Activated CD4-positive, alpha-beta T cell treated with anti-CD3 and anti-CD28 coated beads, Interleukin-2, amount 10 ng/mL, durations not matched to agents 7 days and 5 days (primary cell): ENCODE data around the gene ZNF345. TPM values are rescaled to one million over a fixed set of nuclear protein-coding genes. Genes with fewer than 3 reads are reported as not detected.

Experiments
- CTCF ChIA-PET: fragments of 350-600 bp; sonication (Branson Sonifier 250); formaldehyde crosslinking; loops from one replicate; lab custom pipeline; 2021; ENCODE audit warnings: antibody characterized with exemption; lab: Charles Lee
- POLR2A ChIA-PET: fragments of 350-600 bp; sonication (Branson Sonifier 250); formaldehyde crosslinking; loops from one replicate; lab custom pipeline; 2021; ENCODE audit warnings: antibody characterized with exemption; lab: Charles Lee
- DNase-seq: peaks from one replicate; pipeline ENCODE4 v3.0.0-alpha.2; 2020
- H3K27ac Mint-ChIP-seq: one replicate; pipeline ENCODE4 v1.8.0; 2021; ENCODE audit warnings: mild to moderate bottlenecking, moderate library complexity, mixed read lengths
- H3K27me3 Mint-ChIP-seq: one replicate; pipeline ENCODE4 v1.8.0; 2021; ENCODE audit warnings: mixed read lengths
- H3K36me3 Mint-ChIP-seq: one replicate; pipeline ENCODE4 v1.8.0; 2021; ENCODE audit warnings: low read depth, mixed read lengths
- H3K4me1 Mint-ChIP-seq: one replicate; pipeline ENCODE4 v1.8.0; 2021; ENCODE audit warnings: mixed read lengths
- H3K4me3 Mint-ChIP-seq: one replicate; pipeline ENCODE4 v1.8.0; 2021; ENCODE audit warnings: mild to moderate bottlenecking, moderate library complexity, mixed read lengths
- H3K9me3 Mint-ChIP-seq: one replicate; pipeline ENCODE4 v1.8.0; 2021; ENCODE audit warnings: mixed read lengths
- total RNA-seq, 2 experiments: library from RNA; stranded (reverse); gene quantifications; one replicate each; pipeline ENCODE4 v1.2.3, GENCODE V29; 2021

The ZNF345 gene
- total RNA-seq, result 1 to 10 TPM; 6.0 to 6.7 TPM

DNA sequence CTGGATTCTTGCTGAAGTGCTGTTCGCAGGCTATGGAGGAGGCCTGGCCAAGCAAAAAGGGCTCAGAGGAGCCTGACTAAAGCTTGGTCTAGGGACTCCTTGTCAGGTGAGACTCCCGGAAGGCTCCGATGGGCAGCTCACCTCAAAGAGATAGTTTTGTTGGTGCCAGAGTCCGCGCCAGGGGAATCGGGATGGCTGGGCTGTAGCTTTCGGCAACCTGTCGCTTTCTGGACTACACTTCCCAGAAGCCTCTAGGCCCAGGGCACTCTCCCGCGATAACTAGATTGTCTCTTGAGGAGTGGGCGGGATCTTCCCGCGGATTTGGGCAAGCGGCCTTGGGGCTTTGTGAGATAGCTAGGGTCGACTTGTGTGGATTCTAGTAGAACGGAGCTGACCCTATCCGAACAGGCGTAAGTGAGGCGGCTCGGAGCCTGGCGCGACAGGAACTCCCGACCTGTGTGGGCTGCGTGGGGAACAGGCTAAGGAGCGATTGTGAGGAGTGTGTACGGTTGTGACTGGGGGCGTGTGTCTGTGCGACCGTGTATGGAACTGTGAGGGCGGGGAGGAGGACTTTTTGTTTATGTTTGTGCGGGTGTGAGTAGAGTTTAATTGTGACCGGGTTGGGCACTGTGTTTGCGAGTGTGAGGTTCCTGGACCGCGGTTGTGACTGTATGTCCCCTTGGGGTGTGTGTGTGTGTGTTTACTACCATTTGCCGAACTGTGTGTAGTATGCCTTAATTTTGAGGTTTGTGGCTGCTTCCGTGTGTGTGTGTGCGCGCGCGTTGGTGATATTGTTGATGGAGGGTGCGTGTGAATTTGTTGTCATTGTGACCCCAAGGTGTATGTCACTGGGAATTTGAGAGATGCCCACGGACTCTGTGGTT lies at the start of gene ZNF345:
TSS of gene ZNF345 (plus strand) at position 318 of the 884 bp plus-strand sequence. CDS start 25,955 bp downstream, outside the sequence.
- Mint-ChIP-seq H3K27ac (no peak within 1 kb of the TSS), H3K36me3 (peaks cover 49% of the 10 kb centered on the region), H3K4me1 (peaks cover 8% of the 10 kb centered on the region), H3K27me3 (no peaks in the 10 kb centered on the region), H3K4me3 (no peak within 1 kb of the TSS), H3K9me3 (peaks cover 24% of the 10 kb centered on the region)
- CTCF ChIA-PET, result interaction anchor here (0.8 to 3.4 kb wide), 4 partner anchors 12 to 123 kb away, joined by 3 to 27 read pairs (median 7); partner anchors contain the start of gene ZNF790
- POLR2A ChIA-PET, result interaction anchor here (1.1 to 1.8 kb wide), 3 partner anchors 13 to 361 kb away, joined by 3 to 10 read pairs (median 5); partner anchors contain the start of genes ZNF382, ZNF566 and ZNF790
- peak; percentile 93 for DNase-seq

GRCh38 chr19:36805364-36805763 lies 45.3 kb upstream of the ZNF345 start:
- no peaks in the 10 kb centered on the region for H3K27me3 Mint-ChIP-seq
- H3K4me3 Mint-ChIP-seq, result no peak overlapping the region
- DNase-seq, result no peak
- peaks cover 56% of the 10 kb centered on the region for H3K36me3 Mint-ChIP-seq
- peaks cover 54% of the 10 kb centered on the region for H3K9me3 Mint-ChIP-seq
- CTCF ChIA-PET, result no interaction called here
- POLR2A ChIA-PET, result interaction anchor here (0.7 kb wide), 1 partner anchor 32 kb away, joined by 3 read pairs; no protein-coding TSS in a partner anchor
- H3K27ac Mint-ChIP-seq, result no peak overlapping the region
- H3K4me1 Mint-ChIP-seq, result no peaks in the 10 kb centered on the region

DNA sequence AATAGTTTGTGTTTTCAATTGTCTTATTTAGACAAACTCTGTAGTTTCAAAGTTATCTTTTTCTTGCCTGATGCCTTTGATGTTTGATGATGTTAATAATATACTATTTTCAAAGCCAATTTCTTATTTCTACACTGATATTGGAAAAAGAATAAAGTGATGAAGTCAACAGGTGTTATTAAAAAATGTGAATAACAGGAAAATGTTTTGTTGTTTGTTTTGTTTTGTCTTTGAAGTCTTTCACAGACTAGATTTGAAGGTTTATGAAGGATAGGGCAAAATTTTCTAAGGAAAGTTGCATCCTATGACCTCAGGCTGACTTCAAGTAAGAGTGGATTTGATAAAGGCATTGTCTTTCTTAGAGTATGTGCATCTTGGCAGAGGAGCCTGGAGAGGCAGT lies 43.6 kb upstream of the ZNF345 start:
- no peak for DNase-seq
- H3K4me1 Mint-ChIP-seq, result no peaks in the 10 kb centered on the region
- no peaks in the 10 kb centered on the region for H3K27me3 Mint-ChIP-seq
- no peak overlapping the region for H3K27ac Mint-ChIP-seq
- ChIA-PET POLR2A (no interaction called here), CTCF (no interaction called here)
- peaks cover 62% of the 10 kb centered on the region for H3K9me3 Mint-ChIP-seq
- H3K4me3 Mint-ChIP-seq, result no peak overlapping the region
- peaks cover 55% of the 10 kb centered on the region for H3K36me3 Mint-ChIP-seq

DNA sequence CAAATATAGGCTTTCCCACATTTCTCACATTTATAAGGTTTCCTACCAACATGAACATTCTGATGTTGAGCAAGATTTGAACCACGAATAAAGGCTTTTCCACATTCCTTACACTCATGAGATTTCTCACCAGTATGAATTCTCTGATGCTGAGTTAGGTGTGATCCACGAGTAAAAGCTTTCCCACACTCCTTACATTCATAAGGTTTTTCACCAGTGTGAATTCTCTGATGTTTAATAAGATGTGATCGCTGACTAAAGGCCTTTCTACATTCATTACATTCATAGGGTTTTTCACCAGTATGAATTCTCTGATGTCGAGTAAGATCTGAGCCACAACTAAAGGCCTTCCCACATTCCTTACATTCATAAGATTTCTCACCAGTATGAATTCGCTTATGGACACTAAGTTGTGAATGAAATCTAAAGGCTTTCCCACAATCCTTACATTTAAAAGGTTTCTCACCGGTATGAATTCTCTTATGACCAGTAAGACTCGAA lies 31.5 kb upstream of the ZNF345 start:
- CTCF ChIA-PET, result no interaction called here
- Mint-ChIP-seq H3K4me3 (no peak overlapping the region), H3K4me1 (no peaks in the 10 kb centered on the region), H3K9me3 (peaks cover 49% of the 10 kb centered on the region), H3K27ac (no peak overlapping the region), H3K27me3 (no peaks in the 10 kb centered on the region), H3K36me3 (peaks cover 75% of the 10 kb centered on the region)
- POLR2A ChIA-PET, result no interaction called here
- no peak for DNase-seq

GRCh38 chr19:36821758-36822157 lies 28.9 kb upstream of the ZNF345 start:
- ChIA-PET POLR2A (no interaction called here), CTCF (no interaction called here)
- H3K36me3 Mint-ChIP-seq, result peaks cover 84% of the 10 kb centered on the region
- DNase-seq, result no peak
- H3K27me3 Mint-ChIP-seq, result no peaks in the 10 kb centered on the region
- peaks cover 65% of the 10 kb centered on the region for H3K9me3 Mint-ChIP-seq
- H3K4me1 Mint-ChIP-seq, result no peaks in the 10 kb centered on the region
- H3K27ac Mint-ChIP-seq, result no peak overlapping the region
- H3K4me3 Mint-ChIP-seq, result no peak overlapping the region

DNA sequence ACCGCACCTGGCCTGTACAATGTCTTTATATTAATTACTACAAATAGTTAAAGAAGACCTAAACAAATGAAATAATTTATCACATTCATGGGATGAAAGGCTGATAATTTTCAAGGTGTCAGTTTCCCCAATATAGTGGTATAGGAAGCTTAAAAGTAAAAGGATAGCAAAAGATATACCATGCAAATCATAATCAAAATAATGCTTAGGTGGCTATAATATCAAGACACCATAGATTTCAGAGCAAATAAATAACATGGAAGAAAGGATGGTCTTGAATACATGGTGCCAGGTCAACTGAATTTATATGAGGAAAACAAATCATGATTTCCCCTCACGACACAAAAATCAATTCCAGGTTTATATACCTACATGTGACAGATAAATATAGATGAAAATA lies 17.2 kb upstream of the ZNF345 start:
- H3K4me1 Mint-ChIP-seq, result no peaks in the 10 kb centered on the region
- CTCF ChIA-PET, result no interaction called here
- H3K27ac Mint-ChIP-seq, result no peak overlapping the region

DNA sequence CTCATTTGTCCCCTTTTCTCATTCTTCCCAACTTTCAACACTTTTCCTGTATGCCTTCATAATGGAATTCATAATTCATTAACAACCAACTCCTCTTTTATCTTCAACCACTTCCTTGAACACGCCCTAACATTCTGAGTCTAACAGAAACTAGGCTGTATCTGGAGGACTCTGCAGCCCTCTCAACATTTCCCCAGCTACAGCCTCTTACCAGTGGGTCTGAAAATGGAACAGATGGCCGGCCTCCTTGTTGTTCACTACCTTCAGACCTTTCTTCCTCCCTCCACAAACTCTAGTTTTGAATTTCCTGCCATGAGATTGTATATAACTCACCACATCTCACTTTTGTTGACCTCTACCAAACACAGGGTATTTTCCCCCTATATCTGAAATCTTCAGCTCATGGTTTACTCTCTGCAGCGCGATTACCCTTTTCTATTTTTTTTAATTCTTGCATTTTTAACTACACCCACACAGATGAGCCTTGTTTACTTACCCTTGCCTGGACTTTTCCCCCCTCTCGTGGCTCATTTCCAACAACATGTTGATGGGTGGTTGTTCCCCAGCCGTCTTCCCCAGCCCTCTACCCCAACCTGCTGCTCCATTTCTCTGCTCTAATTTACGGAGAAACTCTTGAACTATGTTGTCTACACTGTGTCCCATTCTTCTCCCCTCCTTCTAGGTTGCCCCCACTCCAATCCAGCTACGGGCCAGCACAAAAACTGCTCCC lies 13.3 kb upstream of the ZNF345 start:
- POLR2A ChIA-PET, result interaction anchor here (0.8 to 1.0 kb wide), 2 partner anchors 13 to 31 kb away, joined by 3 to 10 read pairs; partner anchors contain the start of gene ZNF345
- Mint-ChIP-seq H3K36me3 (peaks cover 61% of the 10 kb centered on the region), H3K27ac (no peak overlapping the region)

More for the DNA sequence above, 17.2 kb upstream of the ZNF345 start:
- no peaks in the 10 kb centered on the region for H3K27me3 Mint-ChIP-seq
- peaks cover 71% of the 10 kb centered on the region for H3K36me3 Mint-ChIP-seq
- no peak overlapping the region for H3K4me3 Mint-ChIP-seq
- H3K9me3 Mint-ChIP-seq, result peaks cover 50% of the 10 kb centered on the region
- POLR2A ChIA-PET, result no interaction called here
- no peak for DNase-seq

DNA sequence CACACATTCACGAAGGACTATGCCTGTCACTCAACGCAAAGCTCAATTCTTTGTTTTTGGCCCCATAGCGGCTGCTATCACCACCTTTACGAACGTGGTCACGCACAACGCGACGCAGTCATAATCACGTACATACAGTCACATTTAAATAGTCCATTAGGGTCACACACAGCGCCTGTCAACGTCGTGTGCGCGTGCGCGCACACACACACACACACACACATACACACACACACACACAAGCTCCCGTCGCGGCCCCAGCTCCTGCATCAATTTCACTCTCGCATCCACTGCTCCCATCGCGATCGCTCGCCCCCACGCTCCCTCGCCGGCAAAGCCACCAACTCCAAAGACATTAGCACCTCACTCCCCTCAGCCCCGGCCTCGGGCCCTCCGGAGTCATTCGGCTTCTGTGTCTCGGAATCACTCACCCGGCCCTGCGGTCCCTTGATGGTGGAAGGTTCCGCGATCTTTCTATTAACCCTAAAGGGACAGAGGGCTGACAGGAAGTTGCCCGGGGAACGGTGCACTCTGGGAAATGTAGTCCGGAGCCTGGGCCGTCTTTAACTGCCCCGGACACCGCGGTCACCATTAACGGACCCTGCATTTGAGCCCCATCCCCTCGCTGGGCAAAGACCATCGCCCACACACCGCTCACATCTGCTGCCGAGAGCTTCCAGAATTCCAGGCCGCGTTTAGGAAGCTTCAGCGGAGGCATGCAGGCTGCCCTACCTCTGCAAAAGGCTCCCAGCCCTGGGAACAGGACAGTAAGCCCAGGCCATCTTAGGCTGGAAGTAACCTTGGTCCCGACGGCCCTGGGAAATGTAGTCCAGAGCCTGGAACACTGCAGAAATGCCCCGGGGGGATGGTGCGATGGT lies 12.5 kb upstream of the ZNF345 start, which contains the start of gene ZNF790:
TSS of gene ZNF790 (minus strand) at position 482 of the 878 bp plus-strand sequence. CDS start 12,768 bp downstream, outside the sequence.
- peaks cover 58% of the 10 kb centered on the region for H3K36me3 Mint-ChIP-seq
- peaks cover 4% of the 10 kb centered on the region for H3K4me1 Mint-ChIP-seq
- POLR2A ChIA-PET, result interaction anchor here (0.8 to 1.0 kb wide), 2 partner anchors 12 to 32 kb away, joined by 3 to 10 read pairs; partner anchors contain the start of gene ZNF345
- H3K9me3 Mint-ChIP-seq, result peaks cover 43% of the 10 kb centered on the region
- peak; percentile 86 for DNase-seq
- CTCF ChIA-PET, result interaction anchor here (0.6 to 3.2 kb wide), 3 partner anchors 11 to 260 kb away, joined by 3 to 27 read pairs (median 6); partner anchors contain the start of gene ZNF345
- no peaks in the 10 kb centered on the region for H3K27me3 Mint-ChIP-seq
- no peak within 1 kb of the TSS for H3K4me3 Mint-ChIP-seq
- H3K27ac Mint-ChIP-seq, result no peak within 1 kb of the TSS

More for the DNA sequence above, 13.3 kb upstream of the ZNF345 start:
- Mint-ChIP-seq H3K27me3 (no peaks in the 10 kb centered on the region), H3K9me3 (peaks cover 44% of the 10 kb centered on the region), H3K4me3 (no peak overlapping the region), H3K4me1 (peaks cover 4% of the 10 kb centered on the region)
- CTCF ChIA-PET, result interaction anchor here (1.6 to 3.2 kb wide), 2 partner anchors 12 to 17 kb away, joined by 6 to 27 read pairs; partner anchors contain the start of gene ZNF345
- no peak for DNase-seq

GRCh38 chr19:36838784-36839324 lies 11.8 kb upstream of the ZNF345 start:
- POLR2A ChIA-PET, result no interaction called here
- no peak overlapping the region for H3K27ac Mint-ChIP-seq

GRCh38 chr19:36847968-36848367 lies 2.7 kb upstream of the ZNF345 start:
- Mint-ChIP-seq H3K36me3 (peaks cover 49% of the 10 kb centered on the region), H3K4me3 (no peak overlapping the region), H3K27ac (no peak overlapping the region), H3K4me1 (peaks cover 8% of the 10 kb centered on the region), H3K9me3 (peaks cover 27% of the 10 kb centered on the region), H3K27me3 (no peaks in the 10 kb centered on the region)
- POLR2A ChIA-PET, result no interaction called here
- DNase-seq, result no peak
- CTCF ChIA-PET, result interaction anchor here (0.6 to 3.4 kb wide), 3 partner anchors 9 to 443 kb away, joined by 4 to 27 read pairs (median 11); partner anchors contain the start of gene ZNF790

More at GRCh38 chr19:36838784-36839324, 11.8 kb upstream of the ZNF345 start:
- H3K36me3 Mint-ChIP-seq, result peaks cover 55% of the 10 kb centered on the region
- H3K27me3 Mint-ChIP-seq, result no peaks in the 10 kb centered on the region
- no peak for DNase-seq
- peaks cover 42% of the 10 kb centered on the region for H3K9me3 Mint-ChIP-seq
- CTCF ChIA-PET, result interaction anchor here (0.6 to 3.2 kb wide), 3 partner anchors 10 to 261 kb away, joined by 3 to 27 read pairs (median 6); partner anchors contain the start of gene ZNF345
- peaks cover 4% of the 10 kb centered on the region for H3K4me1 Mint-ChIP-seq
- H3K4me3 Mint-ChIP-seq, result no peak overlapping the region
